ENCODE data around the gene FAM171A1.

DNA sequence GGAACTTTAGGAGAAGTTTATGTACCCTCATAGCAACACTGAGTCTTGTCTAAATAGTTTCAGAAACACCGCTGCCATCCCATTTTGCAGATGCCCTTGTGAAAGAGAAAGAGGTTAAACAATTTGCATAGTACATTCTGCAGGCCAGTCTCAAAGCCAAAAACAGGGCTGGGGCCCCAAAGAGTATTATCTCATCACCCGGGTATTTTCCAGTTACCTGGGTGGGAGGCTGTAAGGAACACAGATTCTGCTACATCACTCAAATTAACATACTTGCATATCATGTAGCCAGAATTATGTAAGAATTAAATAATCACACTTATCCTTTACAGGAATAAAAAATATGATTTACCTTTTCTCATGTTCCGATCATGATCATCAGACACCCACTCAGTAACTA is 3.1 kb upstream of the FAM171A1 start:
- TF ChIP-seq, protein P1, sequence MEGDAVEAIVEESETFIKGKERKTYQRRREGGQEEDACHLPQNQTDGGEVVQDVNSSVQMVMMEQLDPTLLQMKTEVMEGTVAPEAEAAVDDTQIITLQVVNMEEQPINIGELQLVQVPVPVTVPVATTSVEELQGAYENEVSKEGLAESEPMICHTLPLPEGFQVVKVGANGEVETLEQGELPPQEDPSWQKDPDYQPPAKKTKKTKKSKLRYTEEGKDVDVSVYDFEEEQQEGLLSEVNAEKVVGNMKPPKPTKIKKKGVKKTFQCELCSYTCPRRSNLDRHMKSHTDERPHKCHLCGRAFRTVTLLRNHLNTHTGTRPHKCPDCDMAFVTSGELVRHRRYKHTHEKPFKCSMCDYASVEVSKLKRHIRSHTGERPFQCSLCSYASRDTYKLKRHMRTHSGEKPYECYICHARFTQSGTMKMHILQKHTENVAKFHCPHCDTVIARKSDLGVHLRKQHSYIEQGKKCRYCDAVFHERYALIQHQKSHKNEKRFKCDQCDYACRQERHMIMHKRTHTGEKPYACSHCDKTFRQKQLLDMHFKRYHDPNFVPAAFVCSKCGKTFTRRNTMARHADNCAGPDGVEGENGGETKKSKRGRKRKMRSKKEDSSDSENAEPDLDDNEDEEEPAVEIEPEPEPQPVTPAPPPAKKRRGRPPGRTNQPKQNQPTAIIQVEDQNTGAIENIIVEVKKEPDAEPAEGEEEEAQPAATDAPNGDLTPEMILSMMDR (IDR thresholded peaks at IDR 0.05; ENCODE audit: poor library complexity) = no peak
- no peak for TF ChIP-seq EZH2 (IDR thresholded peaks at IDR 0.05; ENCODE audit: borderline replicate concordance)
